HG03060 (cell line): ENCODE data around the gene NKAIN4.

Experiments used
- ATAC-seq: cut with Tn5 transposase; IDR thresholded peaks from one replicate; pipeline ENCODE4 v1.9.1; 2021; ENCODE audit warnings: low read depth, moderate number of reproducible peaks; ENCODE audit not compliant: unreplicated experiment

NKAIN4 gene

DNA sequence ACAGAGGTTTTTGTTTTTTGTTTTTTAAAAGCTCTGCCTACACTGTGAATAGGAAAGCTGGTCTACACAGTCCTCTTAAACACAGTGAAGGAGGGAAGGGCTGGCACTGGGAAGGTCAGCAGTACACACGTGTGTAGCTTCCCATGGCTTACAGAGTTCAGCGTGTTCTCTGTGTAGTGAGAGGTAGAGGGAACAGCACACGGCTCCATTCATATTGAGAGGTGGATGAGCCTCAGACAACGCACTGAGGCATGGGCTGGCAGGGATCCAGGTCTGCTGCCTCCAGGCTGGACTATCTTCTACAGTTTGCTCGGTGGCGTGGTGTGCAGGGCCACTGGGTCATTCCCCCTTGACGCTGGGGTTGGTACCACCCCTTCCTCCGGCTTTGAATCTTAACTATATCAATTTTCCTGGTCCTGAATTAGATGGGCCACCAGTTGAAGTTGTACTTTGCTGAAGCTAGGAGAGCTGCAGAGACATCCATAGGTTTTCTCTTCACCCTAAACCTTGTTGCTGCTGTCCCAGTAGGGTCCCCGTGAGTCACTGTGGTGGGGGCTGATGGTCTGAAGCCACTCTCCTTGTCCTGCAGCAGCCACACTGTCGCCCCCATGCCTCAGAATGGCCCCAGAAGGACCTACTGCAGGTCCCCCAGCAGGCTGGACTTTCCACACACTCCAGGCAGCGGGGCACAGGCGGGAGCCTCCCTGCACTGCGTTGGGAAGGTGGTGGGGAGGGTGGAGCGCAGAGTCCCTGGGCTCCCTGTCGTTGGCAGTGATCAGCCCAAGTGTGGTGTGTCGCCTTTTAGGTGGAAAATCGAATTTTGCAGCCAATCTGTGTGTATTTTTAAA is 20.3 kb upstream of the NKAIN4 start:
- ATAC-seq, result no peak

DNA sequence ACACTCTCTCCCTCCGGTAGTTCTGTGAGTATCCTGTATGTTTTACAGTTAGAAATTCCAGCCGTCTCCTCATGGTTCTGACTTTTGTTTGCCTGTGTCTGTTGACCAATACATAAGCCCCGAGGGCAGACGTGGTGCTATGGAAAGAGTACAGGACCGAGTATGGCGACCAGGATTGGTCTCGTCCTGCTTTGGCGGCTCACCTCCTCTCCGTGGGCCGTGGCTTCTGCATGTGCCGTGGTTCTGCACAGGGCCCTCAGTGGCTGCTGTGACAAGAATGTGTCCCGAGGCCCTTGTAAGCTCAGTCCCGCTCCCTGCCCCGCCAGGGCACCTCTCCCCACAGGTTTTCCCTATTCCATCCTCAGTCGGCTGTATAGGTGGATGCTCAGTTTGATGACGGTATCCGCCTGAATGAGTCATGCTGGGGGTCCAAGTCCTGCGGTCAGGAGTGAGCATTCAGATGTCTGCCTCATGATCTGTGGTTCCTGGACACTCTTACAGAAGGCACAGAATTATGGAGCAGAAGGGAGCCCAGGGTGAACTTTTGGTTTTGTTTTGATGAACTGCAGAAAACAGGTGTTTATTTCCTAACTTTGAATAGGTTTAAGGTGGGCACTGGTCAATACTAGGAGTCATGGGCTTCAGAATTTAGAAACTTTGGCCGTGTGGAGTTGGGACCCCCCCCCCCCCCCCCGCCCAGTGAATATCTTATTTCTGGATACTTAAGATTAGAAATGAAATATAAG is 19.5 kb upstream of the NKAIN4 start:
- no peak for ATAC-seq

DNA sequence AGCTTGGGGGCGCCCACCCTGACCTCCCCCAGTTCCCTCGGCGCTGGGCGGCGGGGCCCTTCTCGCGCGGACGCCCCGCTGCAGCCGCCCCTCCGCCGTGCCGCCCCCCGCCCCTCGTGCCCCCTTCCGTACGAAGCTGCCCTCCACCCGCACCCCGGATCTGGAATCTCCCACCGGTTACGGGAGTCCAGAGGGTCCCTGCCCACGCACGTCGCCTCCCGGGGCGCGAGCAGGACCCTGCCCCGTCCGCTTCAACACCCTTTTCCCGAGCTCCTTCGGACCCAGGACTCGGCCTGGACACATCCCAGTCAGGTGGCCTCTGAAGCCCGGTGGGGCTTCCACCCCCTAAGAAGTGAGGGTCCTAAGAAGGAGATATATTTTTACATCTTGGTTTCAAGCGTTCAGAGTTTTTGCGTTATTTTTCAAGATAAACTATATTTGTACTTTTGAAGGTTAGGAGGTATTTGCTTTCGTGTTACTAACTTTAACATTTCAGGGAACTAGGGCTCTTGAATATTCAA is 18.9 kb upstream of the NKAIN4 start:
- ATAC-seq, result no peak

DNA sequence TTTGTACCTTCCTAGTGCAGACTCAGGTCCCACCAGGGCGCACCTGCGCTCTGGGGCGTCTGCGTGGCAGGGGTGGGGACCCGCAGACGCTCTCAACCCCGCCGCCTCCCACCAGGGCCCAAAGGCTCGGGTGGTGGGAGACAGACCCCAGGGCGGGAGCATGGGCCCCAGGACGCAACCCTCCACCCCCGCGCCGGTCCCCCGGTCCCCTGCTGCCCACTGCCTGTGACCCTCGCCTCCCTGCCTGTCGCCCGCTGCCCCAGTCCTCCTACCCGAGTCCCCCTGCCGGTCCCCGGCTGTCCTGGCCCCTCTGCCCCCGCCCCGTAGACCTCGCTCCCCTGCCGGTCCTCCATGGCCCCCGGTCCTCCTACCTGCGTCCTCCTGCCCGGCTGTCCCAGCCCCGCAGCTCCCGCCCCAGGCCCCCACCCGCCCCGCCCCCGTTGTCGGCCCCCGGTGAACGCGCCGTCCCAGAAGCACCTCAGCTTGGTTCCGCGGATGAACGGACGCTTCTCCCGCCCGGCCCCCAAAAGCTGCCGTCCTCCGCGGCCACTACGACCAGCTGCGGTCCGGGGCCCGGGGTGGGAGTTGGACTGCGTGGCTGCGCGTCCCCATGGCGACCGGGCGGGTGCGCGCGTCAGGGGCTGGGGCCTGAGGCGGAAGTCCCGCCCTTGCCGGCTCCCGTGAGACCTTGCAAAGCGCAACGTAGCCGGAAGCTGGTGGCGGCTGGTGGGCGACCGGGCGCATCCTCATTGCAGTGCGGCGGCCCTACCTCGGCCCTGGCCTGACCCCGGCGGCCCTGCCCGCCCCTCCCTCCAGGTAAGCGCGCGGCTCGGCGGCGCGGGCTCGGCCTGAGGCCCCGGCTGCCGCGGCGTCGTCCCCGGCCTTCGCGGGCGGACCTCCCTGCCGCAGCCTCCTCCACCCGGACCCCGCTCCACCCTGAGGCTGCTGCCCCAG is 18.1 kb upstream of the NKAIN4 start, which contains the start of gene ARFGAP1:
Gene ARFGAP1 (plus strand): TSS at position 709 of the 954 bp plus-strand sequence. CDS start 2,768 bp downstream, outside the sequence.
- ATAC-seq, result no peak

DNA sequence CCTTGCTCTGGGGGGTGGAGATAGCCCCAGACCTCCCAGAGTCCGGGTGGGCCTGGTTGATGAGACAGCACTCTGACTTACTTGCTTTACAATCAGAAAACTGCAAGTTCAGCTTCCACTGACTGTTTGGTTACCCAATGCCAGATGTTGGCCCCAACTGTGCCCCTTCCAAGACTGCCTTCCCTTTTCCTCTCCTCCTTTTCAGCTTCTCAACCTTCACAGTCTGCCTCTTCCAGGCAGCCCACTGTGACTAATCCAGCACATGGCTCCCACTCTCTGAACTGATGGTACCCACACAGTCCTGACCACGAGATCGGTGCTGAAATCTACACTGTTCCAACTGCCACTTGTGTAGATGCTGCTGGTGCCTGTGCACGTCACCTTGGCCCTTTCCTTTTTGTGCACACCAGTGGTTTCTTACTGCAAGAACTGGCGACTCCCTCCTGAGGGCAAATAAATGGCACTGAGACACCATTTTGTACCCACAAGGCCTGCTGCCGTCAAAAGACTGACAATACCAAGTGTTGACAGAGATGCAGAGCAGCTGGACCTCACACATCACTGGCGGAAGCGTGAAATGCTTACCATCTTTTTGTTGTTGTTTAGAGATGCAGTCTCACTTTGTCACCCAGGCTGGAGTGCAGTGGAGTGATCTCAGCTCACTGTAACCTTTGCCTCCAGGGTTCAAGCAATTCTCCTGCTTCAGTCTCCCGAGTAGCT is 16.5 kb upstream of the NKAIN4 start:
- no peak for ATAC-seq

DNA sequence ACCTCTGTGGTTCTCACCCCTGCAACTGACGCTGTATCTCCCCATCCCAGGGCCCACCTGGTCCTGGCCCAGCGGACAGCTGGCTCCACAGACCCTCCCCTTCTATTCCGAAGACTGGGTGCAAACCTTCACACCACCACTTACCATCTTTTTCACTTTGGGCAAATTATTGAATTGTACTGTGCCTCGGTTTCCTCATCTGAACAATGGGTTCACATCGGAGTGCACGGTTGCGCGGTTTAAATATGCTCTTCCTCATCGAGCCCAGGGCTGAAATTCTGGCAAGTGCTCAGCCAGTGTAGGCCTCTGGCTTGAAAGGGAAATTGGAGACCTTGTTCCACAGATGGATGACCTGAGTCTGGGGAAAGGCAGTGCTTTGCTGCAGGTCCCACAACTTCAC is 15.5 kb upstream of the NKAIN4 start:
- ATAC-seq, result no peak

DNA sequence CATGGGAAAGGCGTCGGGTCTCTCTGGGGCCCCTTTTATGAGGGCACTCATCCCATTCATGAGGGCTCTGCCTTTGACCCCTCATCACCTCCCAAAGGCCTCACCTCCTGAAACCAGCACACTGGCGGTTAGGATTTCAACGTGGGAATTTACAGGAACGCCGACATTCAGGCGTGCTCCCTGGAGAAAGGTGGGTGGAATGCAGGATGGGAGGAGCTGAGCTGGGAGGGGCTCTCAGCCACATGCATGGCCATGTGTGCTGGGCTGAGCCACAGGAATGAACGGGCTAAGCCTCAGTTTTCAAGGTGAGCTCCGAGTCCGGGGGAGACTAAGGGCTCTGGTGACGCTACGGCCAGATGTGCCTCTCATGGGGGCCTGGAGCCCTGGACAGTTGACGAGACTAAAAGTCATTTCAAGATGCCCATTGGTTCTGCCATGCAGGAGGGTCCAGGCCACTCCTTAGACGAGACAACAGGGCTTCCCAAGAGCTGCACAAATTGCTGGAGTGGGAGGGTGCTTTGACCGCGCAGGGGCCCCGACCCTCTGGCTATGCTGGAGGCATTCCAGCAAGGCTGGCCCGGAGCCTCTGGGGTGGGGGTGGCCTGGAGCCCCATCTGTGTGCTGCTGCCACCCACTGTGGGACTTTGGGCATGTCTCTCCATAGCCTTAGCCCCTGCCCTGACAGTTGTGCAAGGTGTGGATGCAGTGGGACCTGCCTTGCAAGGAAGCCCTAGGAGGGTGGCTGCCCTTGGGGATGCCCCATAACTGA is 14.6 kb upstream of the NKAIN4 start:
- ATAC-seq, result no peak

DNA sequence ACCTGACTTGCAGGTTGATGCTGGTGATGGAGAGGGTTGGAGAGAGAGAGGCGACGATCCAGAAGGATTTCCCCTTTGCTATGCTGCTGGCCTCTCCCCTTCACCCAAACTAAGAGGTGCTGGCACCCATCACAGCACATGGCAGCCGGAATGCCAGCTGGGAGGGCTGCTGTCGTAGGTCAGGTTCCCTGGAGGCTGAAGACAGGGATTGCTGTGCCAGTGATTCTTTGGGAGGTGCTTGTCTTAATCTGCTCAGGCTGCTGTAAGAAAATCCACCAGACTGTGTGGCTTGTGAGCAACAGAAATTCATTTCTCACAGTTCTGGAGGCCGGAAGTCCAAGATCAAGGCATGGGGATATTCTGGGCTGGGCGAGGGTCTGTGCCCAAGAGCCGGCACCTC is 14.0 kb upstream of the NKAIN4 start:
- ATAC-seq, result no peak

DNA sequence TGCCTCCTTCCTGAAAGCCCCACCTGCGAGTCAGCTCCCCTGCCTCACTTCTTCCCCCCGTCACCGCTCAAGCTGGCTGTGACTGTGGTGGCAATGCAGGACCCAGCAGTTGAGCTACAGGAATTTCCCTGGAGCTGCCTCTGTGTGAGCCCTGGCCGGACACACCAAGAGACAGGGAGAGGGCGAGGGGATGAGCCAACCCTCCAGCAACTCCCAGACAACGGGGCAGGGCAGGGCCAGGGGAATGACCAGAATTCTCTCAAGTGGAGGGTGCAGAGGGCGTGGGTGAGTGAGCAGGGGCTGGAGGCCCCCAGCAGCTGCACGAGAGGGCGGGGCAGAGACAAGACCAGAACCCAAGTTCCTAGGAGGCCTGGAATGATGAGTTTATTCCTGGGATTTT is 13.4 kb upstream of the NKAIN4 start:
- no peak for ATAC-seq

DNA sequence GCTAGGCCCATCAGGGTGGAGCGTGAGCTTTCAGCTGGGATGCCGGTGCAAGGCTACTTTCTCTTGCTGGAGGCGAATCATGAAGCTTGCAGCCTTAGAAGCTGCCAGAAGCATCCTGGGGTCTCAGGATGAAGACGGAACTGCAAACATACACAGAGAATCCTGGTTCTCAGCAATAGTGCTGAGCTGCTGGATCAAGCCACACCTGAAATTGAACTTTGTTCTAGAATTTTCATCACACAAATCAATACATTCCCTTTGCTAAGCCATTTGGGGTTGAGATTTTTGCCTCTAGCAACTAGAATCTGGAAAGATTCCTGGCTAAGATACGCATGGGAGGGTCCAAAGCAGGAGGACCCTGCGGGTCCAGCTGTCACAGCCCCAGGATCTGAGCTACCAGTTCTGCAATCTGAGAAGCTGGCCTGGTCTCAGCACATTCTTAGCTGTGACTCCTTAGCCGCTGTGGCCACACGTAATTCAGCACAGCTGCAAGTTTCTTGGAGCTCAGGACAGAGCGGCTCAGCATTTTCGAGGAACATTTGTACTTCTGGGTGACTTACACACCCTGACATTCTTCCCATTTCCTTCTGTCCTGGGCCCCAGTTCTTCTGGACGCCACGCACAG is 11.7 kb upstream of the NKAIN4 start:
- no peak for ATAC-seq

DNA sequence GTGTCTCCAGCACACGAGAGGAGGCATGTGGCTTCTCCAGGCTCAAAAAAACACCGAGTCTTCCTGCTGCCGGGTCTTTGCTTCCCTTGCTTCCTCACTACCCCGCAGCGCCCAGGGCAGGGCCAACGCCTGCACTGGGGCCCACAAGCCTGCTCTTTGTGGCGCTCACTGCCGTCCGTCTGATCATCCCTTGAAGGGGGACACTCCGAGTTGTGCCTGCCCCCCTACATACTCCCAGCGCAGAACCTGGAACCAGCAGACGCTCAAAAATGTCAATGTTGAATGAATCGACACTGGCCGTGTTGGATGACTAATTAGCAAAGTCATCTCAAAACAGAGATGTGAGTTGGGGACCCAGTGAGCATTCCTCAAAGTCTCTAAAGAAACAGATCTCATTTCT is 10.3 kb upstream of the NKAIN4 start:
- ATAC-seq, result no peak

DNA sequence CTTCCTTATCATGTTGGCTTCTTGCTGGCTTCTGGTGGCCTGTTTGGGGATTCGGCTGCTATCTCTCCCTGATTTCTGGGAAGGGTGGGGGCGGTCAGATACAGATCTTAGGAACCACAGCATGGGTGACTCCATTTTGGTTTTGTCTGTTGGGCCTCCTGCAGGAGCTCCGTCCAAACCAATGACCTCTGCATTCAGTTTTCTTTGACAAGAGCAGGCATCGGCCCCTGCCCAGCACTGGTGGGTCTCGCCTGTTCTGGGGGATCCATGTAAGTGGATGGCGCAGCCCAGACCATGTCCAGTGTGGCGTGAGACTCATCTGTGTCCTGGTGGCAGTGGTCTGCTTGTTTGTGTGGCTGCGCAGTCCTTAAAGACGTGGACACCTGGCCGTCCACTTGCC is 9.7 kb upstream of the NKAIN4 start:
- ATAC-seq, result no peak

DNA sequence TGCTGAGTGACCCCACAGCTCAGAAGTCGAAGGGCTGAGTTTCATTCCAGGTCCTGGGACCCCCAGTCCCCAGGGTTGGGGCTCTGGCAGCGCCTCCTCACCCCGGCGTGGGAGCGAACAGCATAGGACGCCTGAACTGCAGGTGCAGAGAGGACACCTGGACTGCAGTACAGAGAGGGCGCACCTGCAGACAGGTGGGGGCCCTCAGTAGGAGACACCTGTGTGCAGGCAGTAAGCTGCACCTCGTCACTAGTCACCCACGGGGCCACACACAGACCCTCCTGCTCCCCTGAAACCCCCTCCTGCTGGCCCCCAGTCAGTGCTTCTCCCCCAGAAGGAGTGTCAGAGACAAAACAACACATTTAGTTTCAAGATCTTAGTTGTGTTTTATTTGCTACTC is 8.6 kb upstream of the NKAIN4 start:
- ATAC-seq, result no peak

DNA sequence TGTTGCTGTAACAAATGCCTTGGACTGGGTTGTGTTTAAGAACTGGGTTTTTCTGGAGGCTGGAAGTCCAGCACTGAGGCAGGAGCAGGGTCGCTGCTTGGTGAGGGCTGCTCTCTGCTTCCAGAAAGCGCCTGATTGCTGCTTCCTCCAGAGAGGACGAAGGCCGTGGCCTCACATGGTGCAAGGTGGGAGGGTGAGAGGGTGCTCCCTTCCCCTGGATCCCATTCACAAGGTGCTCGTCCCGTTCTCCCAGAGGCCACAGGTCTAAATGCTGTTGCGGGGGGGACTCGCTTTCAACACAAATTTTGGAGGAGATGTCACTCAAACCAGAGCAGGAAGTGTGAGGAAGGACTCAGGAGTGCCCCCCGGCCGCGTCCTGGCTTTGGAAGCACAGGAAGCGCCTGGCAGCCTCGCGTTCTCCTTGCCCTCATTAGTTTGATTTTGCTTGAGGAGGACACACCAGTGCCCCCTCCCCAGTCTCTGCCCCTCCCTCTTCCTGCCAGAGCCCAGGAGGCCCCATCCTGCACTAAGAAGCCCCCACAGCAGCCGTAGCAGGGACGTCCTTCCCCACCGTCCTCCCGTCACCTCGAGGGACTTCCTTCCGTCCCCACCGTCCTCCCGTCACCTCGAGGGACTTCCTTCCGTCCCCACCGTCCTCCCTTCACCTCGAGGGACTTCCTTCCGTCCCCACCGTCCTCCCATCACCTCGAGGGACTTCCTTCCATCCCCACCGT is 7.7 kb upstream of the NKAIN4 start:
- ATAC-seq, result no peak

DNA sequence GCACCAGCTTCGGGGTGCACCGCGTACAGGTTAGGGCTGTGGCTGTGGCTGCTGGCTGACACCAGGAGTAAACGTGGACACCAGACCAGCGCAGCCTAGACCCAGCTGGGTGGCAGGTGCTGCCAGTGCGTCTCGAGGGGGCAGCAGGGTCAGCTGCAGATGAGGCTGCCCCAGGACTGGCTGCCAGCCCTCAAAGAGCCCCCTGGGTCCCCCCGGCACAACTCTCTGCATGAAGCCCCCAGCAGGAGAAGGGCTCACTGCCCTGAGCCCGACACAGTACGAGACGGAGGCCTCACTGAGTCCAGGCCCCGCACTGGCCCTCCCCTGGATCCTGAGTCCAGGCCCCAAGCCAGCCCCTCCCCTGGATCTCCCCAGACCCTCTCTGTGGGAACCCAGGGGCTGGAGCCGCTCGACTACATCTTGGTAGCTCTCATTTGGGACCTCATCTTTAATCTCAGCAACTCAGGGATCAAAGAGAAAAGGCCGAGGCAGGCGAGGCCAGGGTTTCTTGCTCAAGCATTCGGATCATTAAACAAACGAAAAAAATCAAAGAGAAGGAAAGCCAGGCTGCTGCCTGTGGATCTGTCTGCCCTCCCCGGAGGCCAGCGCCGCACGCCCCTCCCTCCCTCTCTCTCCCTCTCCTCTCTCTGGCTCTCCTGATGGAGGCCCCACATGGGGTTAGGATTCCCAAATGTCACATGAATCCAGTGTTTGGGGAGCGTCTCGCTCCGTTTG is 7.0 kb upstream of the NKAIN4 start:
- ATAC-seq, result no peak

DNA sequence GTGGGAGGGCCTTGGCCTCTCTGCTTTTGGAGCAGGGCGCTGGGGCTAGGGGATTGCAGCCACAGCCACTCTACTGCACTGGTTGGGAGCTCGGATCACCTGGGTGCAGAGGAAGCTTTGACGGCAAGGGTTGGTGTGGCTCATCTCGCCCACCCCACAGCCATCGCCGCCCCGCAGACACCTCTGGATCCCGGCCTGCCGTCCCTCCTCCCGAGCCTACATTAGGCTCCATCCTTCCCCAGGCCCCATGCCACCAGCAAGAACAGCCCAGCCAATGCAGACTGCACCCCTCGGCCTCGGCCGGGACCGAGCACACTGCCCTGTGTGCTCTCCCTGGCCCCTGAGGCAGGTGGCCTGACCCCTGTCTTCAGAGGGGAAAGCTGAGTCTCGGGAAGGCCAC is 6.3 kb upstream of the NKAIN4 start:
- no peak for ATAC-seq

DNA sequence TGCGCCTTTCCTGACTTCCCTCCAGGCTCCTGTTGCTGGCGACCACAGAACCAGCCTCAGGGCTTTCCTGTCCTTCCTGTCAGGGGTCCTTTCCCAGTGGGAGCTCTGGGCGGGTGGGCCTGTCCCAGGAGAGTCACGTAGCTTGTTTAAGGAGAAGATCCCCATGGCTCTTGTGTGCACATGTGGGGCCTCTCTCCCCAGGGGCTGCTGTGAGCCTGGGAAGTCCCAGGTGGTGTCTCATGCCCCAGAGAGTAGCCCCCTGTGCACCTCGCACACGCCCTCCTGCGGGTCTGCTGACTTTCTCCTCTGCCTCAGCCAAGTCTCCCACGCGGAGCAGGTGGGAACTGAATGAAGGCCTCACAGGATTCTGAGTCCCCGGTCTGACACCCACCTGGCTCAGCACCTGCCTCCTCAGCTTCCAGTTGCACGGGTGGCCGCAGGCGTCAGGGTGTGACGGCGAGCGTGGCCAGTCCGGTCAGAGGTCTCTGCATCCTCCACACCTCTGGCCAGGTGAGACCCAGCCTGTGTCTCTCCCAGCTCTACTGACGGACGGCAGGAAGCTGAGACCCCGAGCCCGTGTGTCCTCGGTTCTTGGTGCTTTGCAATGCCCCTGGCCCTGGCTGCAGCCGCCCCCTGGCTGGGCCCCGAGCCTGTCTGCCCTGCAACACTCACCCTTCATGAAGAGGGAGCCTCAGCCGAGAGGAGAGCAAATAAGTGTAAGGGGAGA is 5.6 kb upstream of the NKAIN4 start:
- no peak for ATAC-seq
